Measurements from ENCODE around the gene TMPRSS15. TPM values are rescaled to one million over a fixed set of nuclear protein-coding genes. Genes with fewer than 3 reads are reported as not detected.

TMPRSS15 gene
- total RNA-seq, 1 donor from 2014 or later, result not detected

DNA sequence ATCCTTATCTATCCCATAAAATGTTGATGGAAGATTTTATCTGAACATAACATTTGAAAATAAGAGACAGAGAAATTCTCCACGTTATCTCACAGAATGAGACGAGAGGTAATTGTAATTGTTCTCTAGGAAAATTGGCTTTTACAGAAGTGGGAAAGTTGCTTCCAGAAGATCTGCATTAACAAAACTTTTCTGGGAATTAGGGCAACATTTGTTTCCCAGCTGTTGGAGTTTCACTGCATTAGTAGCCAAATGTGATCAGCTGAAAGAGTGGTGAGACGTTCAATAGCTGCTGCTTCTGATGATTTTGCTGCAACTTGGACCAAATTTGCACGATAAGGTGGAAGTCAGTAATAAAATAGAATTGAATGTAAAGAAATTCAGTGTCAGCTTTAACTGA lies 151.3 kb downstream of the TMPRSS15 start:
- Mint-ChIP-seq H3K27ac (ENCODE audit: unreplicated experiment) (no peak overlapping the region), H3K4me1 (ENCODE audit: low read depth, unreplicated experiment) (no peaks in the 10 kb centered on the region), H3K9me3 (ENCODE audit: unreplicated experiment) (no peaks in the 10 kb centered on the region), H3K36me3 (ENCODE audit: low read depth, unreplicated experiment) (no peaks in the 10 kb centered on the region), H3K4me3 (ENCODE audit: unreplicated experiment) (no peak overlapping the region), H3K27me3 (ENCODE audit: low read depth, unreplicated experiment) (no peaks in the 10 kb centered on the region)
- TF ChIP-seq EZH2 (IDR thresholded peaks at IDR 0.05; ENCODE audit: insufficient read depth, low read length), result no peak
- TF ChIP-seq CTCF (IDR thresholded peaks at IDR 0.05; ENCODE audit: insufficient read depth, low read depth, low read length), result no peak
- FAIRE-seq (no peak), DNase-seq (ENCODE audit: low read depth) (no peak)
- H3K9ac ChIP-seq (ENCODE audit: low read length), result no peak overlapping the region
- no peaks in the 10 kb centered on the region for H3K79me2 ChIP-seq (ENCODE audit: insufficient read depth, low read length)
- no peak overlapping the region for H2AFZ ChIP-seq (ENCODE audit: low read depth, low read length)
- H3K36me3 ChIP-seq (ENCODE audit: insufficient read depth, low read length), result no peaks in the 10 kb centered on the region
- H3K4me1 ChIP-seq (ENCODE audit: insufficient read depth, low read length), result no peaks in the 10 kb centered on the region
- no peaks in the 10 kb centered on the region for H3K9me3 ChIP-seq (ENCODE audit: insufficient read depth, low read depth, low read length)
- no peak overlapping the region for H3K4me3 ChIP-seq (ENCODE audit: insufficient read depth, low read depth, low read length)
- no peak overlapping the region for H3K27ac ChIP-seq (ENCODE audit: low read depth, low read length)
- no peaks in the 10 kb centered on the region for H3K27me3 ChIP-seq (ENCODE audit: insufficient read depth, low read length)
- H3K4me2 ChIP-seq (ENCODE audit: low read length), result no peak overlapping the region
- no peaks in the 10 kb centered on the region for H4K20me1 ChIP-seq (ENCODE audit: insufficient read depth, low read length)

DNA sequence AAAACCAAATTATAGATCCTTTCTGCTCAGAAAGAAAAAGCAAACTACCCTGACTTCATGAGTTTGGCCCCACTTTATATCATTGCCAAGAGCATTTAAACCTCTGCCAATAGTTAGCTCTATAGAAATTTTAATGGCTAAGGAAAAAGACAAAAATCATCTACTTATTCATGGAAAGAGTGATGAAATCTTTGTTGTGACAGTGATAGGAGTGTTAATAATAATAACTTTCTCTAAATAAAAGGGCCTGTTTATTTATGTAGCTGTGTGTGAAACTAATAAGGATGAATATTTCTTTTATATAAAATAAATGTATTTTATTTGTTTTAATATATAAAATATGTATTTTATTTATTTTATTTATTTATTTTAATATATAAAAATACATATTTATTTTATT lies 152.5 kb downstream of the TMPRSS15 start:
- Mint-ChIP-seq H3K36me3 (ENCODE audit: low read depth, unreplicated experiment) (no peaks in the 10 kb centered on the region), H3K4me1 (ENCODE audit: low read depth, unreplicated experiment) (no peaks in the 10 kb centered on the region), H3K27me3 (ENCODE audit: low read depth, unreplicated experiment) (peaks cover 4% of the 10 kb centered on the region), H3K9me3 (ENCODE audit: unreplicated experiment) (no peaks in the 10 kb centered on the region), H3K27ac (ENCODE audit: unreplicated experiment) (no peak overlapping the region), H3K4me3 (ENCODE audit: unreplicated experiment) (no peak overlapping the region)
- no peak overlapping the region for H3K4me3 ChIP-seq (ENCODE audit: insufficient read depth, low read depth, low read length)
- no peak overlapping the region for H2AFZ ChIP-seq (ENCODE audit: low read depth, low read length)
- no peaks in the 10 kb centered on the region for H4K20me1 ChIP-seq (ENCODE audit: insufficient read depth, low read length)
- FAIRE-seq (no peak), DNase-seq (ENCODE audit: low read depth) (no peak)
- no peak overlapping the region for H3K9ac ChIP-seq (ENCODE audit: low read length)
- H3K36me3 ChIP-seq (ENCODE audit: insufficient read depth, low read length), result no peaks in the 10 kb centered on the region
- no peaks in the 10 kb centered on the region for H3K79me2 ChIP-seq (ENCODE audit: insufficient read depth, low read length)
- no peaks in the 10 kb centered on the region for H3K27me3 ChIP-seq (ENCODE audit: insufficient read depth, low read length)
- no peak overlapping the region for H3K27ac ChIP-seq (ENCODE audit: low read depth, low read length)
- no peaks in the 10 kb centered on the region for H3K4me1 ChIP-seq (ENCODE audit: insufficient read depth, low read length)
- H3K4me2 ChIP-seq (ENCODE audit: low read length), result no peak overlapping the region
- TF ChIP-seq CTCF (IDR thresholded peaks at IDR 0.05; ENCODE audit: insufficient read depth, low read depth, low read length) (no peak), EZH2 (IDR thresholded peaks at IDR 0.05; ENCODE audit: insufficient read depth, low read length) (no peak)
- no peaks in the 10 kb centered on the region for H3K9me3 ChIP-seq (ENCODE audit: insufficient read depth, low read depth, low read length)

DNA sequence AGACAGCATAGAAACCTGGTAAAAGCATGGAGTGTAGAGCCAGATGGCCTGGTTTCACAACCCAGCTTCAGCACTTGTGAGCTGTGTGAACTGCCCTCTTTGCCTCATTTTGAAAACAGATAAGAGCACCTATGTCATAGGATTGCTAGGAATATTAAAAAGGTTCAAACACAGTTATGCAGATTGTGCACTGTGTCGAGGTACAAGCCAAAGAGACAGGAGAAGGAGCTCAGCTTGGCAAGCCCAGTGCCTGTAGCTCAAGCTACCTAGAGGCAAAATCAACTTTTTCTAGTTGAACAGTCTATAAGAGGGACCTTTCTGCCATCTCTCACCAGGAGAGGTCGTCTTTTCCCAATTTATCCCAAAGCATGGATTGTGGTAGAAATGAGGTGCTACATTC lies 153.9 kb downstream of the TMPRSS15 start:
- Histone ChIP-seq H3K27ac (ENCODE audit: low read depth, low read length) (no peak overlapping the region), H3K4me3 (ENCODE audit: insufficient read depth, low read depth, low read length) (no peak overlapping the region), H3K9ac (ENCODE audit: low read length) (no peak overlapping the region), H4K20me1 (ENCODE audit: insufficient read depth, low read length) (no peaks in the 10 kb centered on the region), H2AFZ (ENCODE audit: low read depth, low read length) (no peak overlapping the region), H3K27me3 (ENCODE audit: insufficient read depth, low read length) (peaks cover 3% of the 10 kb centered on the region), H3K36me3 (ENCODE audit: insufficient read depth, low read length) (no peaks in the 10 kb centered on the region), H3K4me1 (ENCODE audit: insufficient read depth, low read length) (no peaks in the 10 kb centered on the region), H3K4me2 (ENCODE audit: low read length) (no peak overlapping the region), H3K79me2 (ENCODE audit: insufficient read depth, low read length) (no peaks in the 10 kb centered on the region), H3K9me3 (ENCODE audit: insufficient read depth, low read depth, low read length) (no peaks in the 10 kb centered on the region)
- H3K4me3 Mint-ChIP-seq (ENCODE audit: unreplicated experiment), result no peak overlapping the region
- H3K9me3 Mint-ChIP-seq (ENCODE audit: unreplicated experiment), result no peaks in the 10 kb centered on the region
- H3K4me1 Mint-ChIP-seq (ENCODE audit: low read depth, unreplicated experiment), result peaks cover under 1% of the 10 kb centered on the region
- no peak overlapping the region for H3K27ac Mint-ChIP-seq (ENCODE audit: unreplicated experiment)
- no peak for FAIRE-seq
- H3K27me3 Mint-ChIP-seq (ENCODE audit: low read depth, unreplicated experiment), result peaks cover 13% of the 10 kb centered on the region
- H3K36me3 Mint-ChIP-seq (ENCODE audit: low read depth, unreplicated experiment), result no peaks in the 10 kb centered on the region
- no peak for TF ChIP-seq EZH2 (IDR thresholded peaks at IDR 0.05; ENCODE audit: insufficient read depth, low read length)
- TF ChIP-seq CTCF (IDR thresholded peaks at IDR 0.05; ENCODE audit: insufficient read depth, low read depth, low read length), result no peak
- no peak for DNase-seq (ENCODE audit: low read depth)
